GM18870 (cell line): ENCODE results near the gene EVC2.
"Not testable (repeated sequence)": the region's sequence is repeated elsewhere in the genome, so short reads cannot be mapped to it uniquely, and the experiment has no call there.

Experiments used
- ATAC-seq: cut with Tn5 transposase; IDR thresholded peaks from one replicate; pipeline ENCODE4 v1.9.1; 2021; ENCODE audit warnings: moderate library complexity; ENCODE audit not compliant: unreplicated experiment

Gene EVC2

DNA sequence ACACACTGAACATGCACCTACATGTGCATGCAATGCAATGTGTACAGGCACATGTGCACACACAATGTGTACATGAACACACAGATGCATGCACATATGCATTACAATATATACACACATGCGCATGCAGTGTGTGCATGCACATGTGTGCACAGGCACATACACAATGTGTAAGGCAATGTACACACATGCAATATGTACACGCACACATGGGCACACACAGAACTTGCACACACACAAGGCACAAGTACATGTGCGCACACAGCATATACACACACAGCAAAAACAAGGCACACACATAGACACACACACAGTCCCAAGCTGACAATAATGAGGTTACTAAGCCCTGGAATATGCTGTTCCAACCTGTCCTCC, 76.3 kb downstream of the EVC2 start:
- no peak for ATAC-seq

DNA sequence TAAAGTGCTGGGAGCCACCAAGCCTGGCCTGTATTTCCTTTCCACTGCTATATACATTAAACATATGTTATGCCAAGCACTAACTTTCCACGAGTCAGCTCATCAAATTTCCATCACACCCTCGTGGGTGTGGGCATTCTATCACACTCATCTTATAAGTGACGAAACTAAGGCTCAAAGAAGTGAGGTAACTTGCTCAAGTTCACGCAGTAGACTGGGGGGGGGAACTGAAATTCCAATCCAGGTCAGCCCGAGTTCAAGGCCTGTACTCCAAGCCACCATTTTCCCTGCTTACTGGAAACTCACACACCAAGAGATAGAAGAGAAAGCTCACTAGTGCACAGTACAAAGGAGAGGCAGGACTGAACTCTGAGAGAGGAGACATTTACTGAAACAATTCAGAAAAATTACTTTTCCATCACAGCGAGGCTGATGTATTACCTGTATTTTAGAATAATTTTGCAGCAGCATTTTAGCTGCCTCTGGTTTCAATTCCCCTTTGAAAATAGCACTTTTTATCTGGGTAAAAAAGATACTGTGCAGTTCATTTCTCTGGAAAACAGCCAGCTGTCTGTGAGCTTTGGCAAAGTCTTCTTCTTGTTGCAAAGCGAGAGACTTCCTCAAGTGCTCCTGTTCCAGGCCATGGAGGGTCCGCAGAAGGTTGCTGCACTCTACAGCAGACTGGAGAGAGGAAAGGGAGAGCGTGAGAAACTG, 76.8 kb downstream of the EVC2 start:
- no peak for ATAC-seq

DNA sequence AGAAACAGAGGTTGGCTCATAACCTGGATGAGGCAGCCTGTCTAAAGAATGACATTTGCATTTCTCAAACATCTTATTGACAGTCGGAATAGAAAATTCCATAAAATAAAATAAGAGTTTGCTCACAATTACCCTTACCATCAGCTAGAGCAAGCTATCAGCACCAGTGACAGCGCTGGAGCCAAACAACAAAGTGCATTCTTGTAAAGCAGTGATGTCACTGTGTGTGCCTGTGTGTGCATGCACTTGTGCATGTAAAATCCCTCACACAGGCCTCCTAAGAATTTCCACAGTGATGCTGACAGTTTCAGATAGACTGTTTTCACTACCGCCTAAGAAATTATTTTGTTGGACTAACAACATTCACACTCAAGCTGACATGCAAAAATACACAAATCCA, 77.6 kb downstream of the EVC2 start:
- ATAC-seq, result no peak

DNA sequence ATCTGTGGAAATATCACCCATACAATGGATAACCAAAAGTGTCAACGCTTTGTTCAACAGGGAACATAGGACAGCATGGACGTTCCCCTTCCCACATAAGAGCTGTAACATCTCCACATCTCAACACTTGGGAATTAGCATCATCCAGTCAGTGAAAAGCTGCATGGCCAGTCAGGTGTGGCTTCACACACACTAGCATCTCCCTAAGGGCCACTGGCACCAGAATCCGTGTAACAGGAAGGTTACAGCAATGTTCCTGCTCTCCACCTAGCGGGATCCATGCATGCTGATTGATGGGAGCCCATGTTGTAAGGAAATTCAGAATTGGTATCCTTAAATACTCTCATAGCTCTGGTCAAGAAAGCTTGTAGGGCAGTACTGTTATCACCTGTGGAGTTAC, 78.8 kb downstream of the EVC2 start:
- ATAC-seq, result no peak

DNA sequence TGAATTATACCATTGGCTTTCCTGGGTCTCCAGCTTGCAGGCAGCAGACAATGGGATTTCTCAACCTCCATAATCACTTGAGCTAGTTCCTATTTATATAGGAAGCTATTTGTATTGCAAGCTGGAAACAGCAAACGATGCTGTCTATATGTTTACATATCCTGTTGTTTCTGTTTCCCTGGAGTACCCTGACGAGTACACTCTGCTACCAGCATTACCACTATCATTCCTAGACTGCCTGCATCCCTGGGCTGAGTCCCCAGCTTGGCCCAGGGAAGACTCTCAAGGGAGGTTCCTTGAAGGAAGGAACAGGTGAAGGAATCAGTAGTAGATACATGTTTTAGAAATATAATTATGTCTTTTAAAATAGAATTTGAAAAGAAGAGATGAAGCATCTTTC, 81.4 kb downstream of the EVC2 start:
- ATAC-seq, result no peak

DNA sequence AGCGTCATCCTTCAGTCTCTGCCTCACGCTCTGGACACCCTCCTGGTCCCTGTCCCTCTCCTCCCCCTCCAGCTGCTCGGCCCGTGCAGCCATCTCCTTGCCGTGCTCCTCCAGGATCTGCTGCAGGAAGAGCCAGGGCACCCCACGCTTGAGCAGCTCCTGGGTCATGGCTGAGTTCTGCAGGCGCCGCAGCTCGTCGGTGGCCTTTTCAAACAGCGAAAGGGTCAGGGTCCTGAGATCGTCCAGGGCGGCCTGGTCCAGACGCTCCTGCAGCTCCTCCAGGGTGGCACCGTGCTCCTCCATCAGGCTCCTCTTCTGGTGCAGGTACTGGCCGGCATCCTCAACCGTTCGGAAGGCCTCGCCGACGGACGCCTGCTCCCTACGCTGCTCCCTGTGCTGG, 85.8 kb downstream of the EVC2 start:
- ATAC-seq, result no peak

DNA sequence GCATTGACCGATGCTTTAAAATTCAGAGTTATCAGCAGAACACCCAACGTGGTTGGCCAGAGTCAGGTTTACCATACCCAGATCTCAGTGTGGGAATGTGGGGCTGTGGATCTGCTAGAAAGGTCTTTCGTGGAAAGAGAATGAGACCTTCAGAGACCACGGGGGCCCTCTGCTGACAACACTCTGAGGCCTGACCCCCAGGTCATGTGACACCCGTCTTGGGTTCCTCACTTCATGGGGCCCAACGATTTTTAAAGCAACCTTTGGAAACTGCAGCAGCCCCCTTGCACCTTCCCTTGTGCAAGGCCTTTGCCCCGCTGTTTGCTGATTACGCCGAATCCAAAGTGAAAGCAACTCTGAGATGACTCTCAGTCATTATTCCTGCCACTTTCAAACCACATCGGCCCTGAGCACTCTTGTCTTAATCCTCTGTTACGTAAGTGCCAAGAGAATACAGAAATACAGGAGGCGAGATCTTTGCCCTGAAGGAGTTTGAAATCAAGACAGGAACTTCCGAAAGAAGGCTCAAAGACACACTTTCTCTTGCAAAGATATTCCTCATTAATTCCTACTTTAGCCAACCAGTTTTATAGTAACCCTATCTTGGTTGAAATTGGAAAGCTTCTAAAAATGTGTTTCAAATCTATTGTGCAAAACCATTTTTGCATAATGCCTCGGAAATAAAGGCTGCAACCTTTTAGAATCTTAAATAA, 88.3 kb downstream of the EVC2 start:
- ATAC-seq, result no peak

DNA sequence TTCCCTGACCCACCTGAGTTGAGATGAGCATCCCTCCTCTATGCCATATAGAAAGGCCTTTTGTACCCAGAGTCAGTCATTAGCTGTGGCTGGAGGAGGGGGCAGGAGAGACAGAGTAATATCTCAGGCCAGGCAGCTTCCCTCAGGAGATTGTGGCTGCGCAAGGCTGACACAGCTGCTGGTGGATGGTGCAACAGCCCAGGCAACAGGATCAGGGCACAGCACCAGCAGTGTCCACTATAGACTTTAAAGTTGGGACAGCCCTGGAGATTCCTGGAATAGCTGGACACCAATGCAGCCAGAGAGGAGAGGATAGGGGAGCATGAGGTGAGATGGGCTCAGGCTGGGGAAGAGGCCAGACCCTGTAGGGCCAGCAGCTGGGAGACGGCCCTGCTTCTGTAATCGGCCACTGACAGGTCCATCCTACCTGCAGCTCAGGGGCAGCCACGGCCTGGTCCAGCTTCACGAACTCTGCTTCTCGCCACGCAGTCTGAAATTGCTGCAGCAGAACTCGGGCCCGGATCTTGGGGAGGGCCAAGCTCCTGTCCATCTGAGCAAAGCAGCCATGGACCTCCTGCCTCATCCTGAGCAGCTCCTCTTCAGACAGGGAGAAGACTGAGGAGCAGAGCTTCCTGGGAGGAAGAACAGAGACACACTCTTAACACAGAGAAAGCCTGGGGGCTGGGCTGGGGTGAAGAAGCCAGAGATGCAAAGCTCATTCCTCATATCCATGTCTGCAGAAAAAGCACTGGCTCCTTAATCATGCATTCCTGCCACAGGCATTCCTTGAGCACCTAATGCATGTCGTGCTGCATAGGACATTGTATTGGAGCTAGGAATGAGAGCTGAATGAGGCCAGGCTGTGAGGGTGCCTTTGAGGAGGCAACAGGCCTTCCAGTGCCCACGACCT, 90.1 kb downstream of the EVC2 start:
- ATAC-seq, result no peak

DNA sequence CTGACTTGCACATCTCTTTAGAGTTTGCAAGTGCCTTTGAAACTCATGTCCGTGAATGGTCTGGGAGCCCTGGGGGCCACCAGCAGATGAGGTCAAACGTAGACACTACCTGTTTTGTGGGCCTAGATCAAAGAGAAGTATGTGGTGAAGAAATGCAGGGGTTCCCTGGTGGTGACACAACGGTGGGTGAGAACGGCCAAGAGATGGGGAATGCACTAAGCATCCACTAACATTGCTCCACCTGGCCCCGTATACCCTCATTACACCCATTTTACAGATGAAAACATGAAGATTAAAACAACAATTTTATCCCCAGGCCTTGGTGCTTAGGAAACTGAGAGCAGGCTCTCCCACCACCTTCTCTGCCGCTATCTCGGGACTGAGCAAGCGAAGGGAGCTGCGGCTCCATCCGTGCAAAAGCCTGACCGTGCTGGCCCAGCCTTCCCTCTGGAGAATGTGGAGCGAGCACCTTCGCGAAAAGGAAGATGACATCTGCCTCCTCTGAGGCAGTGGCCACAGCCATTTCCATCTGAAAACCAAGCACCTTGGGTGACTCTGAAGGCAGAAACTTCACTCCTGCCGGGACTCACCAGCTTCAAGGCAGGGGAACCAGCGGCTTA, 91.9 kb downstream of the EVC2 start:
- no peak for ATAC-seq

DNA sequence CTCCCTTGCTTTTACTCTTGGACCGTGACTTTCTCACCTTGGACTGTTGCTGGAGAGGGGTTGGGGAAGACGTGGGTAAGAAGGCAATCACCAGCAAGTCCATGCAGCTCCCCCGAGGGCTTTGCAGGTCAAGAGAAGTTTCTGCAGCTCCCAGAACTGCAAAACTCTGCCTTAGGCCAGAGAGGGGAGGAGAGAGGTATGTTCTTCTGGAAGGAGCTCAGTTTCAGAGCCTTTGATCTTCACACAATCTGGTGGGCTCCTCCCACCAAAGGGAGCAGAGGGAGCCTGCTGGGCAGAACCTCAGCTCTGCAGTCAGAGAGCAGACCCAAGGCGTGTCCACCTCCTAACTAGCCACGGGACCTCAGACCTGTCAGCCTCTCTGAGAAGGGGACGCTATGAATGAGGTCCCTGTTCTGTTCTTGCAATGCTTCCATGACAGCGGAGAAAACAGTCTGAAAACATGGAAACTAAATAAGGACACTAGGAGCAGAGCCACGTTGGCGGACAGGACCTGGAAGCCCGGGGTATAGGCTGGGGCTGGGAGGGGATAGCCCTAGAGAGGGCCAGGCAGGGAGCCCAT, 92.8 kb downstream of the EVC2 start:
- ATAC-seq, result no peak

DNA sequence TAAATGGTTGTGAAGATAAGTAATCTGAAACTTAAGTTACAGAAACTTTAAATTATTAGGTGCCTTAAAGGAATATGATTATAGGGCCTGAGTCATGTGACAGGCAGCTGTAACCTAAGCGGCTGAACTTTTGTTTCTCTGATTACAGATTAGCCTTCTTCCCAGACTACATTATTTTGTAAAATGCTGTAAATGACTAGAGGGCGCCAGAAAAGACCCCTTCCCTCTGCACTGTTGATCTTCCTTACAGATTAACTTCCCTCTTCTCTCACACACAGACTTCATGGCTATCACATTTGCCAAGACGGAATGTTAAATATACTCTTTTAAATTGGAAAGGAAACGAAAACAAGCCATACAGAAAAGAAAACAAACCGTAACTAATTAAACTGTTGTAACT, 96.6 kb downstream of the EVC2 start:
- ATAC-seq, result no peak

DNA sequence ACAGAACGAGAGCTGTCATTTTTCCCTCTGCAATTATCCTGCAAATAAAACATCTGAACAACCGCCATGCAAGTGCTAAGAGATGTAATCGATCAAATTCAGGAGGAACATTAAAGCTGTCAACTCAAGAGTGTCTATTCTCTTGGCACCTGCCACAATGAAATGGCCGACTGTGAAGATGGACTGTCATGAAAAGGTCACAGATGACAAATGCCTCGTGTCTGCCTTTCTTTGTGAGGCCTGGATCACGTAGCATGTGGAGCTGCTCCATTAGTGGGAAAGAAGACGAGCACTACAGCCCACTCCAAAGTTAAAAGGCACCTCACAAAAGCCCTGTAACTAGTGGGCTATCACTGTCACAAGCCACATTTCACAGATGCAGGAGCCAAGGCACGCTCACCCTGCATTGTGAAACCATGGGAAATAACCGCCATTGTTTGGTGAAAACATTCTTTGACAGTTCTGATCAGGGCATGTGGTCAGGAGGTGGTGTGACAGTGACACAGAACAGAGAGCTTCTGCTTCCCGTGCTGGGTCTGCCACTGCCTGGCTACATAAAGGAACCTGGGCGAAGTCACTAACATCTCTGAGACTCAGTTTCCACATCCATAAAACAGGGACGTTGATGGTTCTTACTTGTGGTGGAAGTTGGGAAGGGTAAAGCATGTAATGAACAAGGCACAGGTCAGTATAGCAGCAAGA, 98.9 kb downstream of the EVC2 start:
- no peak for ATAC-seq

DNA sequence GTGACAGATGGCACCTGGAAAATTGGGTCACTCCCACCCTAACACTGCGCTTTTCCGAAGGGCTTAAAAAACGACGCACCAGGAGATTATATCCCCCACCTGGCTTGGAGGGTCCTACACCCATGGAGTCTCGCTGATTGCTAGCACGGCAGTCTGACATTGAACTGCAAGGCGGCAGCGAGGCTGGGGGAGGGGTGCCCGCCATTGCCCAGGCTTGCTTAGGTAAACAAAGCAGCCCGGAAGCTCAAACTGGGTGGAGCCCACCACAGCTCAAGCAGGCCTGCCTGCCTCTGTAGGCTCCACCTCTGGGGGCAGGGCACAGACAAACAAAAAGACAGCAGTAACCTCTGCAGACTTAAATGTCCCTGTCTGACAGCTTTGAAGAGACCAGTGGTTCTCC, 114.5 kb downstream of the EVC2 start:
- ATAC-seq, result not testable (repeated sequence)

DNA sequence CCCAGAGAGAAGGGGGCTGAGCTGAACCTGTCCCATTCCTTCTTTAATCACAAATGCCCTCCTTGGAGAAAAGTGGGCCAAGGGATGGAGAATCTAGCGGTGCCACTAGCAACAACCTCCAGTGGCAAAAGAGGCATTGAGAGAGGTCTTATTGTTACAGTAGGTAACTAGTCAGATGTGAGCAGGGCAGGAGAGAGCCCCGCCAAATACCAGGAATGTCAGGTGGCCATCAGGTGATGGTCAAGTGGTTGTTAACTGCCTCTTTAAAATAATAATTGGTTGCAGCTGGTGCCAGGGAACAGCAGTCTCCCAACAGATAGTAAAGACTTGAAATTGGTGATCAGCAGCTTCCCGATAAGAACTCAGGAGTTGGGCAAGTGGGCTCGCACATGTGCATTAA, 116.1 kb downstream of the EVC2 start:
- ATAC-seq, result no peak

DNA sequence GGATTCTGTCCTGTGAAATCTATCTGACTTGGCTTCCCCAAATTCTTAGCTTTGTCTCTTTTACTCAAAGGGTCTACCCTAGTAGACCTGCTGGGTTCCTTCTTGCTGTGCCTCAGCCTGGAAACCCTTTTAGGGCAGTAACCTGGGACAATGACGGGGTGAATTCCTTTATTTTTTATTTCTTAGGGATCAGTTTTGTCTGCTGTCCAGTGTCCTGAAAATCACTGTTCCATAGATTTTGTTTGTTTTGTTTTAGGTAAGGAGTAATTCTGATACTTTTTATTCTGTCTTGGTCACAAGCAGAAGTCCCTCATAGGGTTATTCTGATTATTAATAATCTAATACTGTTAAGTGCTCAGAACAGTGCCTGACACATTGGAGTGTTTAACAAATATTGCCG, 118.9 kb downstream of the EVC2 start:
- no peak for ATAC-seq

DNA sequence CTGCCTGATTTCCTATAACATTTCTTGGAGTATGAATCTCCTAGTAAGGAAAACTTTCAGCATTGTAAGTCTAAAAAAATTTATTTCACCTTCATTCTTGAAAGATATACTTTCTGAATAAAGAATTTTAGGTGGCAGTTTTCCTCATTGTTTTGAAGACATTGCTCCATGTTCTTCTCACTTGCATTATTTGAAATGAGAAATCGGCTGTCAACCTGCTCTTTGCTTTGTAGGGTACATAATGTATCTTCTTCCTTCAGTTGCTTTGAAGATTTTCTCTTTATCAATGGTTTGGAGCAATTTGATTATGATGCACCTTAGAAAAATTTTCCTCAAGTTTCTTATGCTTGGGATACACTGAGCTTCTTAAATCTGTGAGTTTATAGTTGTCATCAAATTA, 120.3 kb downstream of the EVC2 start:
- no peak for ATAC-seq

DNA sequence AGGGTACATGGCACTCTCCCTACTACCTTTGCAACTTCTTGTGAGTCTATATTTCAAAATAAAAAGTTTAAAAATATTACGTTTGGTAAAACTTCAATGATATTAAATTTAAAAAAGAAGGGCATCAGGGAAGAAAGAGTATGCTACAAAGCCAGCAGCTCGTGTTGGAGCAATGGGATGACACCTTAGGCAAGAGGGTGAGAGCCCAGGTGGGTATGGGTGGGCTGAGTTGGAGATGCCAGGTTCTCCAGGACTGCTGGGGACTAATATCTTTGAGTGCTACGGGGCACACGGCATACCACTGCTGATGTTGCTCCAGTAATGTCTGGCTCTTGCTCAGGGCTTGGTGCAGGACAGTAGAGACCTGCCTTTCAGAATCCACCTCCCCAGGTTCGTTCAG, 132.4 kb downstream of the EVC2 start:
- ATAC-seq, result no peak

DNA sequence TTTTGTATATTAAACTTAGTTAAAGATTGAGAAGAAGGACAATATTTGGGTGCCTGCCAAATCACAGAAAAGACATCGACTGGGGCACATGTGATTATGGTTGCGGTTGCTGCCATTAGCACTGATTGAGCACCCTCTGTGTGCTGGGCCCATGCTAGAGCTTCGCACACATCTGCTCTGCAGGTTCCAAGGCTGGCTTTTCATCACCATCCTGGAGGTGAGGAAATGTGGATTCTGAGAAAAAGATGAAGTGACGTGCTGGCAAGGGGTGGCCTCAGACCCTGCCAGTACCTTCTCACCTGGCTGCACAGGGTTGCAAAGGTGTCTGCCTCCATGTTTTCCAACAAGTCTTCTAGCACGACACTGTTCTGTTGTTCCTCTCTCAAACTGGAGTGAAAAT, 134.0 kb downstream of the EVC2 start:
- no peak for ATAC-seq

DNA sequence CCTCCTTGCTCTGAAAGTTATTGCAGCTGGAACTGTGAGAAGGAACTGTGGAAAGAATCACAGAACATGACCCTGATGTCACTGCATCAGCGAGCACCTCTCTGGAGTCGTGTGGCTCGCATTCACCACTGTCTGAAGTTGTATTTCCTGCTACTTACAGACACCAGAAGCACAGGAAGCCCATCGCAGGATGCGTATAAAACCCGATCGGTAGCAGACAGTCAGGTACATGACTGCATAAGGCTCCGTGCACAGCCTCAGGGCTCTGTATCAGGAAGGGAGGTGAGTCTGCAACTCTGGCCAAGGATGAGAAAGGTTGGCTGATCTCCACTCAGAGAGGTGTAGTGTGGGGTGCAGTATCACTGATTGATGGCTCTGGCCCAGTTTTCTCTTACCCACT, 134.4 kb downstream of the EVC2 start:
- ATAC-seq, result no peak

DNA sequence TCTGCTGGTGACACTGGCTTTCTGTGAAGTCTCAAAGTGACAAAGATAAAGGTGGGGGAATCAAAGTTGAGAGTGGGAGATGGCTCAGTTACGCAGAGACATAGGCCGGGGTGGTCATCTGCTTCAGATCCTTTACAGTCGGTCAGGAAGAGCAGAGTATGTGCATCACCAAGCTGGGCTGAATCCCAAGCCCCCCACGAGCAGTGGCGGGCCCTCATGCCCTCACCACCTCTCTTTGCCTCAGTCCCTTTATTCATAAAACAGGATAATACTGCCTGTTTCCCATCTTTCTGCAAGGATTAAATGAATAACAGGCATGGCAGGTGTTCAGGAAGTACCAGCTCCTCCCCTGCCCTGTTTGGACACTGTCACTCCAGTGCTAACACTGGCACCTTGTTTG, 135.6 kb downstream of the EVC2 start:
- no peak for ATAC-seq
